HL-60 (cell line): ENCODE results near the gene EPM2A.

Experiments
- DNase-seq, 2 experiments: peaks; one replicate each; pipeline ENCODE4 v3.0.0-alpha.2; 2010 to 2020; ENCODE audit warnings: low read depth in 1 of 2, low spot score in 1 of 2
- H3K27ac ChIP-seq: fragments of 250-450 bp; sonication (Bioruptor Pico); replicated peaks from 2 replicates; pipeline ENCODE4 v1.5.1; 2020; ENCODE audit warnings: mild to moderate bottlenecking, moderate library complexity
- H3K27me3 ChIP-seq: fragments of 250-450 bp; sonication (Bioruptor Pico); 2 replicates; pipeline ENCODE4 v1.5.1; 2021; ENCODE audit warnings: mild to moderate bottlenecking, moderate library complexity; ENCODE audit not compliant: insufficient read depth, poor library complexity, severe bottlenecking
- H3K4me3 ChIP-seq: replicated peaks from 2 replicates; pipeline ENCODE4 v1.5.1; 2011; ENCODE audit warnings: mild to moderate bottlenecking, control low read depth, low read length; ENCODE audit not compliant: insufficient read depth
- CTCF ChIP-seq: IDR thresholded peaks from one replicate; pipeline ENCODE4 v1.5.1; 2011; ENCODE audit warnings: low read length, control low read depth, inconsistent platforms; ENCODE audit not compliant: insufficient read depth
- GABPA ChIP-seq: IDR thresholded peaks from 2 replicates; pipeline ENCODE4 v1.6.1; 2012; ENCODE audit warnings: low read depth
- POLR2AphosphoS5 ChIP-seq: IDR thresholded peaks from 2 replicates; pipeline ENCODE4 v1.6.1; 2012; ENCODE audit warnings: low read depth
- REST ChIP-seq: IDR thresholded peaks from 2 replicates; pipeline ENCODE4 v1.6.1; 2012; ENCODE audit warnings: low read depth; ENCODE audit not compliant: insufficient replicate concordance
- SPI1 ChIP-seq: IDR thresholded peaks from 2 replicates; pipeline ENCODE4 v1.6.1; 2012; ENCODE audit warnings: low read depth, mild to moderate bottlenecking, borderline replicate concordance

Gene EPM2A

GRCh38 chr6:145600299-145600698, 135.0 kb downstream of the EPM2A start:
- Histone ChIP-seq H3K4me3 (no peak overlapping the region), H3K27me3 (no peaks in the 10 kb centered on the region), H3K27ac (no peak overlapping the region)
- TF ChIP-seq CTCF, result no peak
- no peak for TF ChIP-seq SPI1
- TF ChIP-seq GABPA, result no peak
- no peak for TF ChIP-seq REST
- TF ChIP-seq POLR2AphosphoS5, result no peak
- DNase-seq, result no peak

- Histone ChIP-seq H3K27me3 (no peaks in the 10 kb centered on the region), H3K4me3 (no peak overlapping the region), H3K27ac (no peak overlapping the region)
- no peak for DNase-seq
- no peak for TF ChIP-seq GABPA
- TF ChIP-seq SPI1, result no peak
- no peak for TF ChIP-seq REST
- TF ChIP-seq CTCF, result no peak
- TF ChIP-seq POLR2AphosphoS5, result no peak
Observed at GRCh38 chr6:145588981-145589380, 146.3 kb downstream of the EPM2A start.

- H3K4me3 ChIP-seq, result no peak overlapping the region
- no peak for TF ChIP-seq SPI1
- no peak for TF ChIP-seq GABPA
- no peak for TF ChIP-seq REST
- DNase-seq, result no peak
- H3K27me3 ChIP-seq, result no peaks in the 10 kb centered on the region
- H3K27ac ChIP-seq, result no peak overlapping the region
Observed at GRCh38 chr6:145587334-145587733, 148.0 kb downstream of the EPM2A start.

GRCh38 chr6:145583753-145584152, 151.6 kb downstream of the EPM2A start:
- Histone ChIP-seq H3K4me3 (no peak overlapping the region), H3K27ac (no peak overlapping the region), H3K27me3 (no peaks in the 10 kb centered on the region)
- no peak for TF ChIP-seq GABPA
- no peak for TF ChIP-seq POLR2AphosphoS5
- no peak for TF ChIP-seq SPI1
- TF ChIP-seq REST, result no peak
- TF ChIP-seq CTCF, result no peak
- no peak for DNase-seq
